OCI-LY7 (cell line): ENCODE results near the gene PRCC. TPM values are rescaled to one million over a fixed set of nuclear protein-coding genes. Genes with fewer than 3 reads are reported as not detected.

Experiments
- BruUV-seq: library from RNA; stranded (reverse); fragments of 400-500 nt; replicated peaks from 2 replicates; lab custom pipeline; 2021; lab: Mats Ljungman, UMichigan
- CTCF ChIA-PET: fragments of 300-600 bp; sonication (Branson Sonifier 250); formaldehyde crosslinking; loops from one replicate; lab custom pipeline; 2022; ENCODE audit warnings: antibody characterized with exemption; ENCODE audit not compliant: unreplicated experiment; lab: Charles Lee
- POLR2A ChIA-PET: fragments of 300-600 bp; sonication (Branson Sonifier 250); formaldehyde crosslinking; loops from one replicate; lab custom pipeline; 2022; ENCODE audit warnings: antibody characterized with exemption; lab: Charles Lee
- DNase-seq: peaks from one replicate; pipeline ENCODE4 v3.0.0-alpha.2; 2015; ENCODE audit warnings: low spot score
- H2AFZ ChIP-seq: fragments of 200-600 bp; sonication (generic), shearing (Covaris generic); 2 replicates; pipeline ENCODE4 v1.6.1; 2014; ENCODE audit warnings: mild to moderate bottlenecking, antibody characterized with exemption, low read length, moderate library complexity
- H3K27ac ChIP-seq: fragments of 200-600 bp; sonication (generic); 2 replicates; pipeline ENCODE4 v1.5.1; 2014; ENCODE audit warnings: mixed run types, low read depth, mild to moderate bottlenecking, moderate library complexity, low read length, inconsistent platforms; ENCODE audit not compliant: poor library complexity, severe bottlenecking
- H3K36me3 ChIP-seq: fragments of 200-600 bp; sonication (generic); 2 replicates; pipeline ENCODE4 v1.6.1; 2014; ENCODE audit warnings: mild to moderate bottlenecking, antibody characterized with exemption, low read length, moderate library complexity, mixed read lengths; ENCODE audit not compliant: insufficient read depth
- H3K4me1 ChIP-seq: fragments of 200-600 bp; sonication (generic); 2 replicates; pipeline ENCODE4 v1.5.1; 2014; ENCODE audit warnings: mild to moderate bottlenecking, low read length; ENCODE audit not compliant: insufficient read depth, poor library complexity, severe bottlenecking
- H3K4me2 ChIP-seq: fragments of 200-600 bp; sonication (generic); 2 replicates; pipeline ENCODE4 v1.6.1; 2014; ENCODE audit warnings: mild to moderate bottlenecking, low read length
- H3K4me3 ChIP-seq: fragments of 200-600 bp; sonication (generic); 2 replicates; pipeline ENCODE4 v1.5.1; 2014; ENCODE audit warnings: mild to moderate bottlenecking, low read depth, low read length; ENCODE audit not compliant: poor library complexity, severe bottlenecking
- H3K79me2 ChIP-seq: fragments of 200-600 bp; sonication (generic); 2 replicates; pipeline ENCODE4 v1.6.1; 2016; ENCODE audit warnings: low read depth, mild to moderate bottlenecking, low read length, moderate library complexity, mixed read lengths; ENCODE audit not compliant: insufficient read depth
- H3K9me2 ChIP-seq: fragments of 200-600 bp; sonication (generic); 2 replicates; pipeline ENCODE4 v1.6.1; 2016; ENCODE audit warnings: mild to moderate bottlenecking, low read length, mixed read lengths; ENCODE audit not compliant: insufficient read depth
- H3K9me3 ChIP-seq: fragments of 200-600 bp; sonication (generic); 2 replicates; pipeline ENCODE4 v1.6.1; 2014; ENCODE audit warnings: mild to moderate bottlenecking, mixed run types, low read length, mixed read lengths
- H4K20me1 ChIP-seq: fragments of 200-600 bp; sonication (generic); 2 replicates; pipeline ENCODE4 v1.6.1; 2014; ENCODE audit warnings: mild to moderate bottlenecking, antibody characterized with exemption, low read length, moderate library complexity, mixed read lengths; ENCODE audit not compliant: insufficient read depth
- CTCF ChIP-seq: fragments of 200-600 bp; sonication (generic); conservative IDR thresholded peaks from 2 replicates; pipeline ENCODE4 v1.5.1; 2014; ENCODE audit warnings: mild to moderate bottlenecking, antibody characterized with exemption, low read length, moderate library complexity, mixed read lengths
- EZH2phosphoT487 ChIP-seq: fragments of 200-600 bp; sonication (generic); IDR thresholded peaks from 2 replicates; pipeline ENCODE4 v1.6.1; 2018; ENCODE audit warnings: low read depth, borderline replicate concordance, mild to moderate bottlenecking, mixed run types, antibody characterized with exemption, low read length, moderate library complexity, mixed read lengths
- intact Hi-C: fragments of 100-400 bp; cut with micrococcal nuclease; formaldehyde crosslinking; loops from one replicate; pipeline ENCODE4 v1.10.0; 2022; ENCODE audit not compliant: unreplicated experiment
- total RNA-seq, 2 experiments: library from RNA; depleted of rRNA in 1 of 2; stranded (reverse); fragments of >200 nt in 1 of 2; shearing (Covaris generic) in 1 of 2; gene quantifications; 2 replicates each; pipeline ENCODE4 v1.2.3, GENCODE V29; 2014 to 2022

Gene PRCC
- total RNA-seq, 2 experiments from 2014 or later, result 54.0 to 82.9 TPM

GRCh38 chr1:156813750-156814570, 46.6 kb downstream of the PRCC start:
- no peaks in the 10 kb centered on the region for H4K20me1 ChIP-seq
- H3K4me1 ChIP-seq, result peaks cover 27% of the 10 kb centered on the region
- H3K9me3 ChIP-seq, result no peaks in the 10 kb centered on the region
- H3K79me2 ChIP-seq, result no peaks in the 10 kb centered on the region
- H3K4me2 ChIP-seq, result peak overlapping the region; percentile 68
- no peak overlapping the region for H3K27ac ChIP-seq
- no peaks in the 10 kb centered on the region for H3K36me3 ChIP-seq
- DNase-seq, result peak; percentile 61
- ChIA-PET CTCF (interaction anchor here (1.1 kb wide), 1 partner anchor 17 kb away, joined by 3 read pairs; no protein-coding TSS in a partner anchor), POLR2A (no interaction called here)
- TF ChIP-seq EZH2phosphoT487, result no peak
- TF ChIP-seq CTCF, result peak; percentile 71
- no TSS peak for BruUV-seq
- peak overlapping the region; percentile 83 for H2AFZ ChIP-seq
- intact Hi-C loops, result no loop called here
- no peaks in the 10 kb centered on the region for H3K9me2 ChIP-seq
- H3K4me3 ChIP-seq, result peak overlapping the region; percentile 58

- peak overlapping the region; percentile 58 for H3K4me3 ChIP-seq
Observed at GRCh38 chr1:156814571-156815260, 47.4 kb downstream of the PRCC start.

More at GRCh38 chr1:156814571-156815260, 47.4 kb downstream of the PRCC start:
- BruUV-seq, result no TSS peak
- H2AFZ ChIP-seq, result peak overlapping the region; percentile 83; the same call in 1 of the 2 replicates
- ChIA-PET POLR2A (no interaction called here), CTCF (no interaction called here)
- no peaks in the 10 kb centered on the region for H3K9me2 ChIP-seq
- H3K27ac ChIP-seq, result no peak overlapping the region
- TF ChIP-seq EZH2phosphoT487, result no peak
- TF ChIP-seq CTCF, result no peak
- peak overlapping the region; percentile 68 for H3K4me2 ChIP-seq
- H4K20me1 ChIP-seq, result no peaks in the 10 kb centered on the region
- H3K36me3 ChIP-seq, result no peaks in the 10 kb centered on the region
- intact Hi-C loops, result no loop called here
- H3K9me3 ChIP-seq, result no peaks in the 10 kb centered on the region
- no peak for DNase-seq
- peaks cover 27% of the 10 kb centered on the region for H3K4me1 ChIP-seq
- H3K79me2 ChIP-seq, result no peaks in the 10 kb centered on the region
